ENCODE results near the gene LMBR1L.

The LMBR1L gene

GRCh38 chr12:49052451-49053208 lies 58.0 kb downstream of the LMBR1L start:
- H3K4me3 ChIP-seq (ENCODE audit: low read length), result no peak overlapping the region
- no peak for TF ChIP-seq CTCF (conservative IDR thresholded peaks at IDR 0.05; ENCODE audit: low read length)
- DNase-seq (ENCODE audit: low read depth), result no peak

- TF ChIP-seq CTCF (conservative IDR thresholded peaks at IDR 0.05; ENCODE audit: low read length), result no peak
- H3K4me3 ChIP-seq (ENCODE audit: low read length), result no peak overlapping the region
- no peak for DNase-seq (ENCODE audit: low read depth)
These were observed 58.7 kb downstream of the LMBR1L start for GRCh38 chr12:49051777-49052438.

- TF ChIP-seq CTCF (conservative IDR thresholded peaks at IDR 0.05; ENCODE audit: low read length), result no peak
- DNase-seq (ENCODE audit: low read depth), result no peak
- H3K4me3 ChIP-seq (ENCODE audit: low read length), result no peak overlapping the region
These were observed 59.3 kb downstream of the LMBR1L start for GRCh38 chr12:49051373-49051764.

- no peak for TF ChIP-seq CTCF (conservative IDR thresholded peaks at IDR 0.05; ENCODE audit: low read length)
- H3K4me3 ChIP-seq (ENCODE audit: low read length), result no peak overlapping the region
- DNase-seq (ENCODE audit: low read depth), result no peak
These were observed 59.9 kb downstream of the LMBR1L start for GRCh38 chr12:49050507-49051372.

GRCh38 chr12:49049566-49050224 lies 61.0 kb downstream of the LMBR1L start:
- no peak overlapping the region for H3K4me3 ChIP-seq (ENCODE audit: low read length)
- TF ChIP-seq CTCF (conservative IDR thresholded peaks at IDR 0.05; ENCODE audit: low read length), result no peak
- peak; percentile 16 for DNase-seq (ENCODE audit: low read depth)

GRCh38 chr12:49048953-49049352 lies 61.7 kb downstream of the LMBR1L start:
- H3K4me3 ChIP-seq (ENCODE audit: low read length), result no peak overlapping the region
- no peak for TF ChIP-seq CTCF (conservative IDR thresholded peaks at IDR 0.05; ENCODE audit: low read length)
- DNase-seq (ENCODE audit: low read depth), result no peak

All from AG10803 (cell line).